Ishikawa (cell line): Measurements from ENCODE around the gene FRMD5.

Experiments
- EP300 ChIP-seq: IDR thresholded peaks from 2 replicates; pipeline ENCODE4 v1.6.1; 2012; ENCODE audit warnings: borderline replicate concordance
- FOXM1 ChIP-seq: IDR thresholded peaks from 2 replicates; pipeline ENCODE4 v1.6.1; 2012; ENCODE audit warnings: low read depth, borderline replicate concordance
- TAF1 ChIP-seq: IDR thresholded peaks from 2 replicates; pipeline ENCODE4 v1.6.1; 2012; ENCODE audit warnings: low read depth, mild to moderate bottlenecking
- TEAD4 ChIP-seq: IDR thresholded peaks from 2 replicates; pipeline ENCODE4 v1.6.1; 2012
- ZBTB7A ChIP-seq: IDR thresholded peaks from 2 replicates; pipeline ENCODE4 v1.6.1; 2012; ENCODE audit warnings: low read depth
- TF ChIP-seq, protein P1 (sequence below): IDR thresholded peaks from 2 replicates; pipeline ENCODE4 v1.6.1; 2012
- TF ChIP-seq, protein P2 (sequence below): IDR thresholded peaks from 2 replicates; pipeline ENCODE4 v1.6.1; 2012; ENCODE audit warnings: low read depth, mild to moderate bottlenecking

DNA sequence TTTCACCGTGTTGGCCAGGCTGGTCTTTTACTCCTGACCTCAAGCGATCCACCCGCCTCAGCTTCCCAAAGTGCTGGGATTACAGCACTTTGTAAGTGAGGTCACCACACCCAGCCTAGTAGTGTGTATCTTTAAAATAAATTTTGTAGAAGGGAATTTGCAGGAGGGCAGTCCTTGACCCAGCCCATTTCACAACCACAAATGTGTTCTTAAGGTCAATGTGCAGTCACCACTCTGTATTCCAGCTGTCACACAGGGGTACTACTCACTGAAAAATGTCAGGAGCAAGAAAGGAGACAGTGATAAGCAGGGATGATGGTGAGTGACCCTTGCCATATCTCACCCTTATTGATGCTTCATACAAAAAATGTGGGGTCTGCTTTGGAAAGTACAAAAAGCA is 98.5 kb downstream of the FRMD5 start:
- no peak for TF ChIP-seq TAF1
- no peak for TF ChIP-seq TEAD4
- TF ChIP-seq, protein P1, sequence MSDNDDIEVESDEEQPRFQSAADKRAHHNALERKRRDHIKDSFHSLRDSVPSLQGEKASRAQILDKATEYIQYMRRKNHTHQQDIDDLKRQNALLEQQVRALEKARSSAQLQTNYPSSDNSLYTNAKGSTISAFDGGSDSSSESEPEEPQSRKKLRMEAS: no peak
- no peak for TF ChIP-seq EP300
- TF ChIP-seq ZBTB7A: no peak
- TF ChIP-seq FOXM1: no peak
- TF ChIP-seq, protein P2, sequence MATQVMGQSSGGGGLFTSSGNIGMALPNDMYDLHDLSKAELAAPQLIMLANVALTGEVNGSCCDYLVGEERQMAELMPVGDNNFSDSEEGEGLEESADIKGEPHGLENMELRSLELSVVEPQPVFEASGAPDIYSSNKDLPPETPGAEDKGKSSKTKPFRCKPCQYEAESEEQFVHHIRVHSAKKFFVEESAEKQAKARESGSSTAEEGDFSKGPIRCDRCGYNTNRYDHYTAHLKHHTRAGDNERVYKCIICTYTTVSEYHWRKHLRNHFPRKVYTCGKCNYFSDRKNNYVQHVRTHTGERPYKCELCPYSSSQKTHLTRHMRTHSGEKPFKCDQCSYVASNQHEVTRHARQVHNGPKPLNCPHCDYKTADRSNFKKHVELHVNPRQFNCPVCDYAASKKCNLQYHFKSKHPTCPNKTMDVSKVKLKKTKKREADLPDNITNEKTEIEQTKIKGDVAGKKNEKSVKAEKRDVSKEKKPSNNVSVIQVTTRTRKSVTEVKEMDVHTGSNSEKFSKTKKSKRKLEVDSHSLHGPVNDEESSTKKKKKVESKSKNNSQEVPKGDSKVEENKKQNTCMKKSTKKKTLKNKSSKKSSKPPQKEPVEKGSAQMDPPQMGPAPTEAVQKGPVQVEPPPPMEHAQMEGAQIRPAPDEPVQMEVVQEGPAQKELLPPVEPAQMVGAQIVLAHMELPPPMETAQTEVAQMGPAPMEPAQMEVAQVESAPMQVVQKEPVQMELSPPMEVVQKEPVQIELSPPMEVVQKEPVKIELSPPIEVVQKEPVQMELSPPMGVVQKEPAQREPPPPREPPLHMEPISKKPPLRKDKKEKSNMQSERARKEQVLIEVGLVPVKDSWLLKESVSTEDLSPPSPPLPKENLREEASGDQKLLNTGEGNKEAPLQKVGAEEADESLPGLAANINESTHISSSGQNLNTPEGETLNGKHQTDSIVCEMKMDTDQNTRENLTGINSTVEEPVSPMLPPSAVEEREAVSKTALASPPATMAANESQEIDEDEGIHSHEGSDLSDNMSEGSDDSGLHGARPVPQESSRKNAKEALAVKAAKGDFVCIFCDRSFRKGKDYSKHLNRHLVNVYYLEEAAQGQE: no peak
